Mesothelial cell of epicardium (in vitro differentiated cells): ENCODE results near the gene NTF4. TPM values are rescaled to one million over a fixed set of nuclear protein-coding genes. Genes with fewer than 3 reads are reported as not detected.
"Not testable (repeated sequence)": the region's sequence is repeated elsewhere in the genome, so short reads cannot be mapped to it uniquely, and the experiment has no call there.

Experiments
- DNase-seq, 2 experiments: peaks; one replicate each; pipeline ENCODE4 v3.0.0; 2021; ENCODE audit warnings: low spot score in 2 of 2; ENCODE audit not compliant: unreplicated experiment in 2 of 2
- H3K27ac Mint-ChIP-seq: 2 replicates; pipeline ENCODE4 v1.8.0; 2021; ENCODE audit warnings: mixed read lengths
- H3K27me3 Mint-ChIP-seq: 2 replicates; pipeline ENCODE4 v1.8.0; 2021; ENCODE audit warnings: low read depth, mixed read lengths
- H3K36me3 Mint-ChIP-seq: 2 replicates; pipeline ENCODE4 v1.8.0; 2021; ENCODE audit warnings: mixed read lengths
- H3K4me1 Mint-ChIP-seq: 2 replicates; pipeline ENCODE4 v1.8.0; 2021; ENCODE audit warnings: mixed read lengths
- H3K4me3 Mint-ChIP-seq: 2 replicates; pipeline ENCODE4 v1.8.0; 2021; ENCODE audit warnings: mild to moderate bottlenecking, moderate library complexity, mixed read lengths
- H3K9me3 Mint-ChIP-seq: 2 replicates; pipeline ENCODE4 v1.8.0; 2021; ENCODE audit warnings: mixed read lengths
- total RNA-seq: library from RNA; stranded (reverse); gene quantifications from 3 replicates; pipeline ENCODE4 v1.2.1, GENCODE V29; 2021
- TF ChIP-seq, protein P1 (sequence below): fragments of 200-600 bp; sonication (generic); IDR thresholded peaks from one replicate; pipeline ENCODE4 v1.5.0; 2021; ENCODE audit warnings: antibody characterized with exemption; ENCODE audit not compliant: unreplicated experiment

Gene NTF4
- total RNA-seq, 1 donor from 2014 or later: 48.5 TPM

DNA sequence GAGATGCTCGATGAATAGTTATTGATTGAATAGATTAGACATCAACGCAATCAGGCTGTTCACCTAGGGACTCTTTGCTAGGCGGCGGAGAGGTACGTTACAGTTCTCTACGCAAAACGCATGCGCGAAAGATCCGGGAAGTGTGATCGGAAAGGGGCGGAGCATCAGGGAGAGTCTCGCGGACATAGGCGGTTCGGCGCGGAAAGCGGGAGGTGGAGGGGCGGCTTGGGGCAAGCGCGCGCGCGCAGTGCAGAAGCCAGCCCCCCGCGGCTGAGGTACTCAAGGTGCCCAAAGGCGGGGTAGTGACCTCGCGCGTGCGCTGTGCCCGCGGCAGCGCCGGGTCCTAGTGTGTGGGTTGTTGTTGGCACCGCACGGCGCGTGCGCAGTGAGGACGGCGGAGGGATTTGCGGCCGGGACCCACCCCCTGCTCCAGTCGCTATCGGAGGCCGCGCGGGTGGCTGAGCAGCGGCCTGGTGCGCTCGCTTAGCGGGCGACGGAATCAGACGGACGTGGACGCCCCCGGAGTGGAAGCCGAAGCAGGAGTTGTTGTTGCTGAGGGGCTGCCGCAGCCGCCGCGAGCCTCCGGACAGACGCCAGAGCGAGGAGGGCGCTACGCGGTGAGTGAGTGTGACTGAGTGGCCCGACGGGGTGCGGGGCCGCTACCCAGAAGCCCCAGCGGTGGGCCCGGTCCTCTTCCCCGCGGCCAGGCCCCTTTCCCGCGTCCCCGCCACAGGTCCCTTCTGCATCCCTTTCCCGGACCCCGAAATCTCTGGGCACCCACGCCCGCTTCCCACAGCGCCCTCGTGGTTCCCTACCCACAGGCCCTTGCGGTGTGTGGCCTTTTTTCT is 20.6 kb upstream of the NTF4 start, which contains the start of gene SNRNP70:
SNRNP70 (plus strand) TSS at position 432 of the 848 bp plus-strand sequence. CDS start 964 bp downstream, outside the sequence.
- TF ChIP-seq, protein P1, sequence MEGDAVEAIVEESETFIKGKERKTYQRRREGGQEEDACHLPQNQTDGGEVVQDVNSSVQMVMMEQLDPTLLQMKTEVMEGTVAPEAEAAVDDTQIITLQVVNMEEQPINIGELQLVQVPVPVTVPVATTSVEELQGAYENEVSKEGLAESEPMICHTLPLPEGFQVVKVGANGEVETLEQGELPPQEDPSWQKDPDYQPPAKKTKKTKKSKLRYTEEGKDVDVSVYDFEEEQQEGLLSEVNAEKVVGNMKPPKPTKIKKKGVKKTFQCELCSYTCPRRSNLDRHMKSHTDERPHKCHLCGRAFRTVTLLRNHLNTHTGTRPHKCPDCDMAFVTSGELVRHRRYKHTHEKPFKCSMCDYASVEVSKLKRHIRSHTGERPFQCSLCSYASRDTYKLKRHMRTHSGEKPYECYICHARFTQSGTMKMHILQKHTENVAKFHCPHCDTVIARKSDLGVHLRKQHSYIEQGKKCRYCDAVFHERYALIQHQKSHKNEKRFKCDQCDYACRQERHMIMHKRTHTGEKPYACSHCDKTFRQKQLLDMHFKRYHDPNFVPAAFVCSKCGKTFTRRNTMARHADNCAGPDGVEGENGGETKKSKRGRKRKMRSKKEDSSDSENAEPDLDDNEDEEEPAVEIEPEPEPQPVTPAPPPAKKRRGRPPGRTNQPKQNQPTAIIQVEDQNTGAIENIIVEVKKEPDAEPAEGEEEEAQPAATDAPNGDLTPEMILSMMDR: no peak
- peak; percentile 100 for DNase-seq
- peak within 1 kb of the TSS; percentile 97 for H3K4me3 Mint-ChIP-seq
- peaks cover 15% of the 10 kb centered on the region for H3K36me3 Mint-ChIP-seq
- no peaks in the 10 kb centered on the region for H3K9me3 Mint-ChIP-seq
- H3K27ac Mint-ChIP-seq: peak within 1 kb of the TSS; percentile 97
- peaks cover 18% of the 10 kb centered on the region for H3K4me1 Mint-ChIP-seq
- H3K27me3 Mint-ChIP-seq: peaks cover 6% of the 10 kb centered on the region

DNA sequence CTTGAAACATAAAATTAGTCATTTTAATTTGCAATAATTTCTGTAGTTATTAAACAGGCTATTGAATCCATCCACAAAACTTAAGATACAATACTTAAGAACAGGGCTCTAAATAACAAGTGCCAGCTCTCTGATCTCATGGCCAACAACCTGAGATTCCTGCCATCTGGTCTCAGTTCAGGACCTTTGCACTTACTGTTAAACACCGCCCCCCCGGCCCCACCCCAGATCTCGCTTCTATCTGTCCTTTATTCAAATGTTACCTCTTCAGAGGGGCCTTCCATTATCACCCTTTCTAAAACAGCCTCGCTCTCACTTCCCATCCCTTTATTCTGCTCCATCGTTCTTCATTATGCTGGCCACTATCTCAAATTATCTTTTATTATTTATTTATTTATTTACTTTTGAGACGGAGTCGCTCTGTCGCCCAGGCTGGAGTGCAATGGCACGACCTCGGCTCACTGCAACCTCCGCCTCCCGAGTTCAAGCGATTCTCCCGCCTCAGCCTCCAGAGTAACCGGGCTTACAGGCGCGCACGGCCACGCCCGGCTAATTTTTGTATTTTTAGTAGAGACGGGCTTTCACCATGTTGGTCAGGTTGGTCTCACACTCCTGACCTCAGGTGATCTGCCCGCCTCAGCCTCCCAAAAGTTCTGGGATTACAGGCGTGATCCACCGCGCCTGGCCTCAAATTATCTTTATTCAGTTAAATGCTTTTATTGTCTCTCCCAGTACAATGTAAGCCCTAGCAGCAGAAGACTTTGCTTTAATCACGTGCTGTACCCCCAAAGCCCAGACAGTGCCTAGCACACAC is 19.8 kb upstream of the NTF4 start:
- peak overlapping the region; percentile 97 for H3K27ac Mint-ChIP-seq
- no peaks in the 10 kb centered on the region for H3K9me3 Mint-ChIP-seq
- DNase-seq: no peak
- H3K36me3 Mint-ChIP-seq: peaks cover 13% of the 10 kb centered on the region
- peaks cover 18% of the 10 kb centered on the region for H3K4me1 Mint-ChIP-seq
- H3K27me3 Mint-ChIP-seq: peaks cover 8% of the 10 kb centered on the region
- peak overlapping the region; percentile 97 for H3K4me3 Mint-ChIP-seq
- TF ChIP-seq, protein P1: no peak

DNA sequence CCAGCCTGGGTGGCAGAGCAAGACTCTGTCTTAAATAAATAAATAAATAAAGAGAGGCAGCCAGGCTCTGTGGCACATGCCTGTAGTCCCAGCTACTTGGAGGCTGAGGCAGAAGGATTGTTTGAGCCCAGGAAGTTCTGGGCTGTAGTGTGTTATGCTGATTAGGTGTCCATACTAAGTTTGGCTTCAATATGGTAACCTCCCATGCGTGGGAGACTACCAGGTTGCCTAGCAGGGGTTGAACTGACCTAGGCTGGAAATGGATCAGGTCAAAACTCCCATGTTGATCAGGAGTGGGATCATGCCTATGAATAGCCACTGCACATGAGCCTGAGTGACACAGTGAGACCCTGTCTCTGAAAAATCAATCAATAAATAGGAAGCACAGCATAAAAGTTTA is 16.7 kb upstream of the NTF4 start:
- H3K9me3 Mint-ChIP-seq: no peaks in the 10 kb centered on the region
- H3K36me3 Mint-ChIP-seq: no peaks in the 10 kb centered on the region
- H3K4me1 Mint-ChIP-seq: peaks cover 8% of the 10 kb centered on the region
- TF ChIP-seq, protein P1: no peak
- no peak overlapping the region for H3K4me3 Mint-ChIP-seq
- H3K27ac Mint-ChIP-seq: no peak overlapping the region
- DNase-seq: no peak
- H3K27me3 Mint-ChIP-seq: peaks cover 8% of the 10 kb centered on the region

DNA sequence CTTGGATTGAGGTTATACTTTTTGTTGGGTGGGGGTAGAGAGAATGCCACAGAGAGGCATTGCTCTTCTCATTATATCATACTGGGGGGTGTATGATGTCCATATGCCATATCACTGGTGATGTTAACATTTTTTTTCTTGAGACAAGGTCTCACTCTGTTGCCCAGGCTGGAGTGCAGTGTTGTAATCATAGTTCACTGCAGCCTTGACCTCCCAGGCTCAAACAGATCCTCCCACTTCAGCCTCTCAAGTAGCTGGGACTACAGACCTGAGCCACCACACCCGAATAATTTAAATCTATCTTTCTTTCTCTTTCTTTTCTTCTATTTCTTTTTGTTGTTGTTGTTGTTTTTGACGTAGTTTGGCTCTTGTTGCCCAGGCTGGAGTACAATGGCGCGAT is 15.8 kb upstream of the NTF4 start:
- no peak for DNase-seq
- TF ChIP-seq, protein P1: no peak
- H3K9me3 Mint-ChIP-seq: no peaks in the 10 kb centered on the region
- peaks cover 8% of the 10 kb centered on the region for H3K27me3 Mint-ChIP-seq
- H3K27ac Mint-ChIP-seq: no peak overlapping the region
- peaks cover 3% of the 10 kb centered on the region for H3K4me1 Mint-ChIP-seq
- no peak overlapping the region for H3K4me3 Mint-ChIP-seq
- H3K36me3 Mint-ChIP-seq: no peaks in the 10 kb centered on the region

DNA sequence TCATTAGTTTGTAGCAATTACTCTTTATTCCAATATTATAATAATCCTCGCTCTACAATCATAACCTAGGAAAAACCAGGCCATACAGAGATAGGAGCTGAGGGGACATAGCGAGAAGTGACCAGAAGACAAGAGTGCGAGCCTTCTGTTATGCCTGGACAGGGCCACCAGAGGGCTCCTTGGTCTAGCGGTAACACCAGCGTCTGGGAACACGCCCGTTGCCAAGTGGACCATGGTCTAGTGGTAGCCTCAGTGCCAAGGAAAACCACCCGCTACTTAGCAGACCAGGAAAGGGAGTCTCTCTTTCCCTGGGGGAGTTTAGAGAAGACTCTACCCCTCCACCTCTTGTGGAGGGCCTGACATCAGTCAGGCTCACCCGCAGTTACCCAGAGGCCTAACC is 10.3 kb upstream of the NTF4 start:
- H3K36me3 Mint-ChIP-seq: peaks cover 11% of the 10 kb centered on the region
- H3K27me3 Mint-ChIP-seq: peaks cover 42% of the 10 kb centered on the region
- peaks cover 10% of the 10 kb centered on the region for H3K4me1 Mint-ChIP-seq
- not testable (repeated sequence) for H3K4me3 Mint-ChIP-seq, H3K9me3 Mint-ChIP-seq, DNase-seq, H3K27ac Mint-ChIP-seq
- TF ChIP-seq, protein P1: peak; percentile 62
